ENCODE results near the gene MAD2L1BP. TPM values are rescaled to one million over a fixed set of nuclear protein-coding genes. Genes with fewer than 3 reads are reported as not detected.

The MAD2L1BP gene
- total RNA-seq, 1 experiment from 2014 or later = 30.1 TPM

GRCh38 chr6:43613721-43614395, 21.8 kb upstream of the MAD2L1BP start:
- H3K27ac Mint-ChIP-seq = no peak overlapping the region
- no peak for ATAC-seq
- no peaks in the 10 kb centered on the region for H3K4me1 Mint-ChIP-seq
- no peak for TF ChIP-seq AR (CRISPR knock-in tag; IDR thresholded peaks at IDR 0.05)
- no peak for TF ChIP-seq ZNF219 (CRISPR knock-in tag; IDR thresholded peaks at IDR 0.05; ENCODE audit: borderline replicate concordance)
- TF ChIP-seq ZSCAN18 (CRISPR knock-in tag; IDR thresholded peaks at IDR 0.05) = no peak
- no peak for TF ChIP-seq ATF1 (CRISPR knock-in tag; IDR thresholded peaks at IDR 0.05)
- no peak for TF ChIP-seq FOXK1 (CRISPR knock-in tag; IDR thresholded peaks at IDR 0.05)
- TF ChIP-seq ZNF416 (CRISPR knock-in tag; IDR thresholded peaks at IDR 0.05) = no peak
- ChIA-PET CTCF (interaction anchor here (1.4 kb wide), 1 partner anchor 53 kb away, joined by 4 read pairs; no protein-coding TSS in a partner anchor), POLR2A (no interaction called here)
- H3K4me3 Mint-ChIP-seq = no peak overlapping the region
- no peak for DNase-seq (ENCODE audit: low spot score)
- no peaks in the 10 kb centered on the region for H3K27me3 Mint-ChIP-seq (ENCODE audit: low read depth)
- H3K36me3 Mint-ChIP-seq = peaks cover 23% of the 10 kb centered on the region
- H3K9me3 Mint-ChIP-seq = no peaks in the 10 kb centered on the region

- DNase-seq (ENCODE audit: low spot score) = no peak
- ATAC-seq = no peak
- no peaks in the 10 kb centered on the region for H3K9me3 Mint-ChIP-seq
- CTCF ChIA-PET = interaction anchor here (1.4 kb wide), 1 partner anchor 53 kb away, joined by 4 read pairs; no protein-coding TSS in a partner anchor
- no peaks in the 10 kb centered on the region for H3K4me1 Mint-ChIP-seq
- H3K27ac Mint-ChIP-seq = no peak overlapping the region
- H3K27me3 Mint-ChIP-seq (ENCODE audit: low read depth) = no peaks in the 10 kb centered on the region
- peaks cover 23% of the 10 kb centered on the region for H3K36me3 Mint-ChIP-seq
- TF ChIP-seq E2F5 (CRISPR knock-in tag; IDR thresholded peaks at IDR 0.05) (no peak), MAX (CRISPR knock-in tag; IDR thresholded peaks at IDR 0.05) (no peak), HMGXB4 (CRISPR knock-in tag; IDR thresholded peaks at IDR 0.05) (no peak), ATF3 (CRISPR knock-in tag; conservative IDR thresholded peaks at IDR 0.05) (no peak), ATF6 (CRISPR knock-in tag; IDR thresholded peaks at IDR 0.05) (no peak), MXD4 (CRISPR knock-in tag; IDR thresholded peaks at IDR 0.05; ENCODE audit: borderline replicate concordance) (no peak)
- no peak overlapping the region for H3K4me3 Mint-ChIP-seq
- POLR2A ChIA-PET = interaction anchor here (0.6 kb wide), 1 partner anchor 26 kb away, joined by 3 read pairs; no protein-coding TSS in a partner anchor
These were observed 21.3 kb upstream of the MAD2L1BP start for GRCh38 chr6:43614396-43614730.

Measured in WTC11 (cell line).